DND-41 (cell line): ENCODE measurements around the gene TMEM256.

Source experiments
- ATAC-seq: fragments of 200-7000 bp; cut with Tn5 transposase; 3 replicates; pipeline ENCODE4 v1.9.1; 2021; ENCODE audit warnings: low read depth; ENCODE audit not compliant: insufficient read depth
- DNase-seq: peaks from one replicate; pipeline ENCODE4 v3.0.0-alpha.2; 2020
- H2AFZ ChIP-seq: 2 replicates; pipeline ENCODE4 v1.6.0; 2012; ENCODE audit warnings: low read depth, low read length
- H3K27ac ChIP-seq: 2 replicates; pipeline ENCODE4 v1.5.1; 2012; ENCODE audit warnings: low read length, inconsistent platforms
- H3K27me3 ChIP-seq: fragments of 200-600 bp; sonication (generic); 2 replicates; pipeline ENCODE4 v1.6.0; 2012; ENCODE audit warnings: low read length, mild to moderate bottlenecking, inconsistent platforms; ENCODE audit not compliant: insufficient read depth, poor library complexity
- H3K36me3 ChIP-seq: 2 replicates; pipeline ENCODE4 v1.5.1; 2012; ENCODE audit warnings: low read length, inconsistent platforms; ENCODE audit not compliant: insufficient read depth
- H3K4me1 ChIP-seq: 2 replicates; pipeline ENCODE4 v1.5.1; 2012; ENCODE audit warnings: mild to moderate bottlenecking, low read length; ENCODE audit not compliant: insufficient read depth
- H3K4me2 ChIP-seq: 2 replicates; pipeline ENCODE4 v1.6.0; 2012; ENCODE audit warnings: mild to moderate bottlenecking, moderate library complexity, low read length, inconsistent platforms; ENCODE audit not compliant: insufficient read depth
- H3K4me3 ChIP-seq, 2 experiments: fragments of 200-600 bp in 1 of 2; shearing (Covaris generic) in 1 of 2; 2 replicates each; pipeline ENCODE4 v1.5.1; 2012 to 2016; ENCODE audit warnings: inconsistent platforms in 2 of 2, low read length in 2 of 2, mild to moderate bottlenecking in 2 of 2, low read depth in 1 of 2, moderate library complexity in 1 of 2
- H3K79me2 ChIP-seq: 2 replicates; pipeline ENCODE4 v1.6.0; 2012; ENCODE audit warnings: low read length, inconsistent platforms; ENCODE audit not compliant: insufficient read depth
- H3K9ac ChIP-seq: 2 replicates; pipeline ENCODE4 v1.6.0; 2012; ENCODE audit warnings: low read depth, mild to moderate bottlenecking, inconsistent platforms, low read length, moderate library complexity
- H3K9me3 ChIP-seq: 2 replicates; pipeline ENCODE4 v1.5.1; 2012; ENCODE audit warnings: low read length, moderate library complexity, mild to moderate bottlenecking, inconsistent platforms; ENCODE audit not compliant: insufficient read depth, severe bottlenecking
- H4K20me1 ChIP-seq: 2 replicates; pipeline ENCODE4 v1.6.0; 2012; ENCODE audit warnings: low read length; ENCODE audit not compliant: insufficient read depth
- EZH2 ChIP-seq: IDR thresholded peaks from 3 replicates; pipeline ENCODE4 v1.6.1; 2012; ENCODE audit warnings: borderline replicate concordance, low read depth, mild to moderate bottlenecking, moderate library complexity, low read length, inconsistent platforms; ENCODE audit not compliant: severe bottlenecking
- TF ChIP-seq, protein P1 (sequence below): IDR thresholded peaks from 2 replicates; pipeline ENCODE4 v1.5.1; 2012; ENCODE audit warnings: borderline replicate concordance, low read length, moderate library complexity, mild to moderate bottlenecking; ENCODE audit not compliant: poor library complexity, severe bottlenecking; ENCODE audit errors: extremely low read depth

TMEM256 gene

DNA sequence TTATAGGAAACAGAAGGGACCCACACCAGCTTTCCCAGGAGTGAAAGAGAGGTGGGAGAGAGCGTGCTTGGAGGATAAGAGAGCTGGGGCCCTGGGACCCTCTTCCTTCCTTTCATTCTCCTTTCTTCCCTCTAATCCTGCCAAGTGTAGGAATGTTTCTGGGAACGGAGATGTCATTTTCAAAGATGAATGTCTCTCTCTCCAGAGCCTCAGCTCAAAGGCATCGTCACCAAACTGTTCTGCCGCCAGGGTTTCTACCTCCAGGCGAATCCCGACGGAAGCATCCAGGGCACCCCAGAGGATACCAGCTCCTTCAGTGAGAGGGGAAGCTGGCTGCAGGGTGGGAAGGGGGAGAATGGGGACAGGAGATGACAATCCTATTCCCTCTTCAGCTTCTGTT, 37.4 kb upstream of the TMEM256 start:
- H3K9ac ChIP-seq = no peak overlapping the region
- H4K20me1 ChIP-seq = no peaks in the 10 kb centered on the region
- H3K4me2 ChIP-seq = no peak overlapping the region
- no peak overlapping the region for H2AFZ ChIP-seq
- peaks cover 5% of the 10 kb centered on the region for H3K79me2 ChIP-seq
- TF ChIP-seq, protein P1, sequence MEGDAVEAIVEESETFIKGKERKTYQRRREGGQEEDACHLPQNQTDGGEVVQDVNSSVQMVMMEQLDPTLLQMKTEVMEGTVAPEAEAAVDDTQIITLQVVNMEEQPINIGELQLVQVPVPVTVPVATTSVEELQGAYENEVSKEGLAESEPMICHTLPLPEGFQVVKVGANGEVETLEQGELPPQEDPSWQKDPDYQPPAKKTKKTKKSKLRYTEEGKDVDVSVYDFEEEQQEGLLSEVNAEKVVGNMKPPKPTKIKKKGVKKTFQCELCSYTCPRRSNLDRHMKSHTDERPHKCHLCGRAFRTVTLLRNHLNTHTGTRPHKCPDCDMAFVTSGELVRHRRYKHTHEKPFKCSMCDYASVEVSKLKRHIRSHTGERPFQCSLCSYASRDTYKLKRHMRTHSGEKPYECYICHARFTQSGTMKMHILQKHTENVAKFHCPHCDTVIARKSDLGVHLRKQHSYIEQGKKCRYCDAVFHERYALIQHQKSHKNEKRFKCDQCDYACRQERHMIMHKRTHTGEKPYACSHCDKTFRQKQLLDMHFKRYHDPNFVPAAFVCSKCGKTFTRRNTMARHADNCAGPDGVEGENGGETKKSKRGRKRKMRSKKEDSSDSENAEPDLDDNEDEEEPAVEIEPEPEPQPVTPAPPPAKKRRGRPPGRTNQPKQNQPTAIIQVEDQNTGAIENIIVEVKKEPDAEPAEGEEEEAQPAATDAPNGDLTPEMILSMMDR = no peak
- no peak for TF ChIP-seq EZH2
- ATAC-seq (no peak), DNase-seq (no peak)
- H3K27ac ChIP-seq = no peak overlapping the region
- no peaks in the 10 kb centered on the region for H3K9me3 ChIP-seq
- peaks cover 3% of the 10 kb centered on the region; the same call in 1 of the 2 replicates for H3K36me3 ChIP-seq
- H3K27me3 ChIP-seq = peaks cover 2% of the 10 kb centered on the region
- no peak overlapping the region for H3K4me3 ChIP-seq
- peaks cover 19% of the 10 kb centered on the region for H3K4me1 ChIP-seq

DNA sequence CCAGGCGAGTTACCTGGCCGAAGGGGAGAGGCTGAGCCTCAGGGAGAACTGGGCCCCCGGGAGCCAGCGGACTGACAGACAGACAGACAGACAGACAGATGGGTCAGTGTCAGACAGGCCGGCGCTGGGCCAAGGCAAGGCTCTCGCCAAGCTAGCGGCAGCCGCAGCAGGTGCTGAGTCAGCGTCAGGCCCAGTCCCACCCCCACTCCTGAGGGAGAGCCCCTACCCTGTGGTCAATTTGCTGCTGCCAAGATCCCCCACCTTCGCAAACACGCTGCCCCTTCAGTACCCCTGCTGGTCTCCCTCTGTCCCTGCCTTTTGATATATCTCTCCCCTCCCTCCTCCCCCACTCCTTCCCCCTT, 36.9 kb upstream of the TMEM256 start:
- no peak for DNase-seq
- peaks cover 2% of the 10 kb centered on the region for H3K27me3 ChIP-seq
- peaks cover 4% of the 10 kb centered on the region; the same call in 1 of the 2 replicates for H3K36me3 ChIP-seq
- no peaks in the 10 kb centered on the region for H3K9me3 ChIP-seq
- no peak overlapping the region for H3K27ac ChIP-seq
- peaks cover 10% of the 10 kb centered on the region for H3K79me2 ChIP-seq
- H3K4me2 ChIP-seq = no peak overlapping the region
- H3K9ac ChIP-seq = no peak overlapping the region
- no peak overlapping the region for H2AFZ ChIP-seq
- ATAC-seq = no peak
- no peaks in the 10 kb centered on the region for H4K20me1 ChIP-seq
- peaks cover 23% of the 10 kb centered on the region for H3K4me1 ChIP-seq
- TF ChIP-seq, protein P1 = no peak
- TF ChIP-seq EZH2 = no peak
- no peak overlapping the region for H3K4me3 ChIP-seq

DNA sequence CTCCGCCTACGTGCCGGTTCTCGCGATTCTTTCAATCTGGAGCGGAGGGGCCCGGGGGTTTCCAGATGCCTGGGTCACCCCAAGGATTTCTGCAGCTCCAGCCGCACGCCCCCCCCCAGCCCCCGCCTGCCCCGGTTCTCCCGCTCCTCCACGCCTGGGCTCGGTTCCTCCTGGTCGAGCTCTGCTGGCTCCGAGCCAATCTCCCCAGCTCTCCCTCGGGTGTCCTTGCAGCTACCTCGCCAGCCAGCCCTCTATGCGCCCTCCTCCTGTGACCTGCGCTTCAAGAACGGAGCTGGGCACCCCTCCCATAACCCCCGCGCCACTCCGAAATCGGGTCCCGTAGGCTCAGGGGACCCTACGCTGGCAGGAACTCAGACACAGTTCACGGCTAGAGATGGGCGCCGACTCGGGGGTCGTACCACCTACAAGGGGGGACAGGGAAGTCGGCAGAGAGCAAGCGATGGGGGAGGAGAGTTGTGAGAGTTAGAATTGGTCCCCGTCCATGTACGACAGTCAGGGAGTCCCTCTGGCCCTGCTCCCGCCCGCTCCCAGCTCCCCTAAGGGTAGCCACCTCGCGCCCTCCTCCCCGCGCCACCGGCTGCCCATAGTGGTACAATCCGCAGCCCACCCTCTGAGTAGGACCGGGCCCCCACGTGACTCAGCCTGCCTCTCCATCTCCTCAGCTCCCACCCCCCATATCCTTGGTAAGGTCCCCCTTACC, 36.4 kb upstream of the TMEM256 start:
- H3K27ac ChIP-seq = no peak overlapping the region
- H3K9me3 ChIP-seq = no peaks in the 10 kb centered on the region
- peaks cover 15% of the 10 kb centered on the region for H3K79me2 ChIP-seq
- no peaks in the 10 kb centered on the region for H3K27me3 ChIP-seq
- ATAC-seq = no peak
- H3K4me3 ChIP-seq = no peak overlapping the region
- no peak overlapping the region for H3K9ac ChIP-seq
- peaks cover 26% of the 10 kb centered on the region for H3K4me1 ChIP-seq
- H4K20me1 ChIP-seq = no peaks in the 10 kb centered on the region
- H2AFZ ChIP-seq = no peak overlapping the region
- no peak for TF ChIP-seq EZH2
- TF ChIP-seq, protein P1 = no peak
- H3K36me3 ChIP-seq = peaks cover 4% of the 10 kb centered on the region; the same call in 1 of the 2 replicates
- no peak for DNase-seq
- no peak overlapping the region for H3K4me2 ChIP-seq
